CD4-positive, alpha-beta T cell (primary cell): ENCODE measurements around the gene POLRMT. TPM values are rescaled to one million over a fixed set of nuclear protein-coding genes. Genes with fewer than 3 reads are reported as not detected.

Source experiments
- ATAC-seq: fragments of 200-7000 bp; cut with Tn5 transposase; one replicate; pipeline ENCODE4 v1.10.0; 2022; ENCODE audit warnings: mild to moderate bottlenecking; ENCODE audit not compliant: poor library complexity
- CTCF ChIA-PET: fragments of 350-600 bp; sonication (Branson Sonifier 250); formaldehyde crosslinking; loops from one replicate; lab custom pipeline; 2021; ENCODE audit warnings: antibody characterized with exemption, inconsistent platforms; lab: Charles Lee
- POLR2A ChIA-PET: fragments of 350-600 bp; sonication (Branson Sonifier 250); formaldehyde crosslinking; loops from one replicate; lab custom pipeline; 2021; ENCODE audit warnings: antibody characterized with exemption, inconsistent platforms; lab: Charles Lee
- DNase-seq, 14 experiments: peaks; one replicate each; pipeline ENCODE4 v3.0.0-alpha.2; 2013 to 2020; ENCODE audit warnings: mixed read lengths in 2 of 14
- H3K27ac ChIP-seq, 2 donors: one replicate each; pipeline versions ENCODE4 v1.5.1 to v1.7.0; 2013; ENCODE audit warnings: low read length in 2 of 2, low read depth in 1 of 2, mild to moderate bottlenecking in 1 of 2
- H3K27me3 ChIP-seq, 2 experiments: 1 replicate in 1 of 2; 2 replicates in 1 of 2; pipeline versions ENCODE4 v1.6.1 to v1.7.0; 2013; ENCODE audit warnings: low read length in 2 of 2, control low read depth in 1 of 2, mild to moderate bottlenecking in 1 of 2, moderate library complexity in 1 of 2; ENCODE audit not compliant: insufficient read depth in 2 of 2, control insufficient read depth in 1 of 2
- H3K36me3 ChIP-seq: one replicate; pipeline ENCODE4 v1.6.1; 2013; ENCODE audit warnings: low read length, control low read depth; ENCODE audit not compliant: insufficient read depth
- H3K4me1 ChIP-seq: one replicate; pipeline ENCODE4 v1.6.1; 2013; ENCODE audit warnings: low read length, control low read depth; ENCODE audit not compliant: insufficient read depth
- H3K4me3 ChIP-seq: one replicate; pipeline ENCODE4 v1.5.1; 2013; ENCODE audit warnings: mild to moderate bottlenecking, low read length, moderate library complexity
- H3K9me3 ChIP-seq, 2 experiments: 1 replicate in 1 of 2; 2 replicates in 1 of 2; pipeline versions ENCODE4 v1.6.1 to v1.7.0; 2013; ENCODE audit warnings: low read length in 2 of 2, mild to moderate bottlenecking in 2 of 2, control low read depth in 1 of 2, moderate library complexity in 1 of 2; ENCODE audit not compliant: control insufficient read depth in 1 of 2, insufficient read depth in 1 of 2
- H3K27ac Mint-ChIP-seq: one replicate; pipeline ENCODE4 v1.8.0; 2020; ENCODE audit warnings: mixed read lengths
- H3K27me3 Mint-ChIP-seq: one replicate; pipeline ENCODE4 v1.8.0; 2021; ENCODE audit warnings: mixed read lengths
- H3K36me3 Mint-ChIP-seq: one replicate; pipeline ENCODE4 v1.8.0; 2021; ENCODE audit warnings: low read depth, mixed read lengths
- H3K4me1 Mint-ChIP-seq: one replicate; pipeline ENCODE4 v1.8.0; 2021; ENCODE audit warnings: low read depth, mixed read lengths
- H3K4me3 Mint-ChIP-seq: one replicate; pipeline ENCODE4 v1.8.0; 2020; ENCODE audit warnings: mild to moderate bottlenecking, mixed read lengths
- H3K9me3 Mint-ChIP-seq: one replicate; pipeline ENCODE4 v1.8.0; 2020; ENCODE audit warnings: mixed read lengths
- intact Hi-C, 2 experiments: fragments of 100-400 bp; cut with DNase I in 1 of 2; cut with micrococcal nuclease in 1 of 2; formaldehyde crosslinking; loops; one replicate each; pipeline versions ENCODE4 v1.15.1 to v1.9.0; 2023 to 2025; cut with DNase I, micrococcal nuclease
- total RNA-seq, 174 experiments: library from RNA in 2 of 174; stranded (reverse) in 2 of 174; gene quantifications; one replicate each; pipeline ENCODE4 v1.2.3 and lab custom pipeline; 2021 to 2026
- TF ChIP-seq, protein P1 (sequence below): fragments of 200-600 bp; IDR thresholded peaks from one replicate; pipeline ENCODE4 v1.8.0; 2022; ENCODE audit warnings: antibody characterized with exemption, mild to moderate bottlenecking

Gene POLRMT
- total RNA-seq, 2 experiments from 2014 or later: 54.4 to 56.2 TPM

DNA sequence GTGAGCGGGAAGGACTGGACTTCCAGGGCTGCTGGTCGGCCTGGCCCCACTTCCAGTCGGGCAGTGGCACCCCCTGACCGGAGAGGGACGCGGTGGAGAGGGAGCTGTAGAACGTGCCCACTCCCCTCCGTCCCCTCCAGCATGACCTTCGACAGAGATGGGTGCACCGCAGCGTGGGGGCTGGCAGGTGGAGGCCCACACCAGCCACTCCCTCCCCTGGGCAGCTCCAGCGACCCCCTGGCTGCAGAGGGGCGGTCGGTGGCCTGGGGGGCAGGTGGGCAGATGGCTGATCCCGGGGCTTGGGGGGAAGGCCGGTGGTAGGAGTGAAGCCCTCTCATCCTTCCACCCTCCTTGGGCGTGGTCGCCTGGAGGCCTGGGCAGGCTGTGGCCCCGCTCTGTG, 41.2 kb downstream of the POLRMT start:
- H3K4me3 Mint-ChIP-seq: peak overlapping the region; percentile 25
- CTCF ChIA-PET: no interaction called here
- no peak overlapping the region for H3K27ac ChIP-seq
- TF ChIP-seq, protein P1, sequence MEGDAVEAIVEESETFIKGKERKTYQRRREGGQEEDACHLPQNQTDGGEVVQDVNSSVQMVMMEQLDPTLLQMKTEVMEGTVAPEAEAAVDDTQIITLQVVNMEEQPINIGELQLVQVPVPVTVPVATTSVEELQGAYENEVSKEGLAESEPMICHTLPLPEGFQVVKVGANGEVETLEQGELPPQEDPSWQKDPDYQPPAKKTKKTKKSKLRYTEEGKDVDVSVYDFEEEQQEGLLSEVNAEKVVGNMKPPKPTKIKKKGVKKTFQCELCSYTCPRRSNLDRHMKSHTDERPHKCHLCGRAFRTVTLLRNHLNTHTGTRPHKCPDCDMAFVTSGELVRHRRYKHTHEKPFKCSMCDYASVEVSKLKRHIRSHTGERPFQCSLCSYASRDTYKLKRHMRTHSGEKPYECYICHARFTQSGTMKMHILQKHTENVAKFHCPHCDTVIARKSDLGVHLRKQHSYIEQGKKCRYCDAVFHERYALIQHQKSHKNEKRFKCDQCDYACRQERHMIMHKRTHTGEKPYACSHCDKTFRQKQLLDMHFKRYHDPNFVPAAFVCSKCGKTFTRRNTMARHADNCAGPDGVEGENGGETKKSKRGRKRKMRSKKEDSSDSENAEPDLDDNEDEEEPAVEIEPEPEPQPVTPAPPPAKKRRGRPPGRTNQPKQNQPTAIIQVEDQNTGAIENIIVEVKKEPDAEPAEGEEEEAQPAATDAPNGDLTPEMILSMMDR: no peak
- no peaks in the 10 kb centered on the region for H3K9me3 Mint-ChIP-seq
- no peak for ATAC-seq
- H3K9me3 ChIP-seq: peaks cover 0 to 25% of the 10 kb centered on the region in 2 experiments
- POLR2A ChIA-PET: no interaction called here
- peaks cover 25 to 30% of the 10 kb centered on the region in 2 experiments for H3K27me3 ChIP-seq
- H3K27ac Mint-ChIP-seq: no peak overlapping the region
- no peak for DNase-seq
- H3K4me3 ChIP-seq: no peak overlapping the region
- no peaks in the 10 kb centered on the region for H3K36me3 Mint-ChIP-seq
- no peaks in the 10 kb centered on the region for H3K36me3 ChIP-seq
- intact Hi-C loops: no loop called here
- H3K27me3 Mint-ChIP-seq: peaks cover 25% of the 10 kb centered on the region
- peaks cover 5% of the 10 kb centered on the region for H3K4me1 Mint-ChIP-seq
- peaks cover 32% of the 10 kb centered on the region for H3K4me1 ChIP-seq

DNA sequence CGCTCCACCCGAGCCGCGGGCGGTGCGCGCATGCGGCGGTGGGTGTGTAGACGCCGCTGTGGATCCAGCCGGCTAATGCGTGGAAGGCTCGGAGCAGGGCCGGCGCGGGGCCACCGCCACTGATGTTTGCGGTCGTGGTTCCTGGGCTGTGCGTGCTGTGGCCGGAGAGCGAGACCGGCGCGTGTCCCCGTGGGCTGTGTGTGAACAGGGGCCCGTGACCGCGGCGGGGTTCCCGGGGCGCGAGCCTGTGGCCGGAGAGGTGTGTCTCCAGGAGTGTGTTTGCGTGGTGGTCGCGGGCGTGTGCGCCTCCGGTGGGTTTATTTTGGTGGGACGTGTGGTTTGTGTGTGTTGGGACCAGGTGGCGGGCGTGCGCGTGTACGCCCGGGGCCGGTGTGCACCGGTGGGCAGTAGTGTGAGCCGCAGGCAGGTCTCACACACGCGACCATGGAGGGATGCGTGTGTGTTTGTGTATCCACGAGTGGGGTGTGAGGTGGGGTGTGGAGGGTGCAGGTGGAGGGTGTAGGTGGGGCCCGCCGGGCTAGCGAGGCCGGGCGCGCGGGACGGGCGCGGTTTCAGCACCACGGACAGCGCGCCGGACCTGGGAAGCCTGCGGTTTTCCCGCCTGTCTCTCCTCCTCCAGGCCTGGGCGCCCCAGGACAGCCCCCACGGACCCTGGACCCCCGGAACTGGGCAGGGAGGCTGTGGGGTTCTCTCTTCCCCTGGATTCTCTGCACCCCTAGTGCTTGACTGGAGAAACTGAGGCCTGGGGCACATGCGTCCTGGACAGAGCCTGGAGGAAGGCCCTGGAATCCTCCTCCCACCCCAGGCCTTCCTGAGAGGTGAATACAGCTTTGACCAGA, 42.0 kb downstream of the POLRMT start:
- DNase-seq (no peak), ATAC-seq (no peak)
- Mint-ChIP-seq H3K4me3 (peak overlapping the region; percentile 38), H3K9me3 (no peaks in the 10 kb centered on the region), H3K36me3 (no peaks in the 10 kb centered on the region), H3K27me3 (peaks cover 25% of the 10 kb centered on the region), H3K4me1 (peaks cover 5% of the 10 kb centered on the region), H3K27ac (no peak overlapping the region)
- intact Hi-C loops: no loop called here
- Histone ChIP-seq H3K27ac (no peak overlapping the region), H3K9me3 (peaks cover 0 to 25% of the 10 kb centered on the region in 2 experiments), H3K4me3 (no peak overlapping the region), H3K36me3 (no peaks in the 10 kb centered on the region), H3K4me1 (peaks cover 32% of the 10 kb centered on the region), H3K27me3 (peaks cover 25 to 30% of the 10 kb centered on the region in 2 experiments)
- CTCF ChIA-PET: no interaction called here
- POLR2A ChIA-PET: no interaction called here
- TF ChIP-seq, protein P1: no peak

DNA sequence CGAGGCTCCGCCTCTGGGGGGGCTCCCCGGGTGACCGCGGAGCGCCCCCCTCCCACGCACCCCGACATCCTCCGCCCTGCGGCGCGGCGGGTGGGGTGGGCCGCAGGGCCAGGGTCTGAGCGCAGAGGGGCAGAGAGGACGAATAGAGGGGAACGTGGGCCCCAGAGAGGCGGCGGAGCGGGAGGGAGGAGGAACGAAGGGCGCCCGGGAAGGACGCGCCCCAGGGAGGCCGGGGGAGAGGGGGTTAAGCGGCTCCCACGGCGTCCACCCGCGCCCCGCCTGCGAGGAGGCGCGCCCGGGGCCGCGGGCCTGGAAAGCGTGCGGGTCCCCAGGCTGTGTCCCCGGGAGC, 42.6 kb downstream of the POLRMT start:
- no peaks in the 10 kb centered on the region for H3K36me3 ChIP-seq
- peaks cover 5% of the 10 kb centered on the region for H3K4me1 Mint-ChIP-seq
- peaks cover 25 to 30% of the 10 kb centered on the region in 2 experiments for H3K27me3 ChIP-seq
- ChIA-PET CTCF (no interaction called here), POLR2A (no interaction called here)
- no peak overlapping the region for H3K4me3 ChIP-seq
- intact Hi-C loops: no loop called here
- H3K36me3 Mint-ChIP-seq: no peaks in the 10 kb centered on the region
- peaks cover 32% of the 10 kb centered on the region for H3K4me1 ChIP-seq
- DNase-seq (no peak), ATAC-seq (no peak)
- TF ChIP-seq, protein P1: no peak
- no peak overlapping the region for H3K27ac ChIP-seq
- no peak overlapping the region for H3K4me3 Mint-ChIP-seq
- H3K9me3 Mint-ChIP-seq: no peaks in the 10 kb centered on the region
- peaks cover 0 to 28% of the 10 kb centered on the region in 2 experiments for H3K9me3 ChIP-seq
- H3K27me3 Mint-ChIP-seq: peaks cover 25% of the 10 kb centered on the region
- no peak overlapping the region for H3K27ac Mint-ChIP-seq
